DLD1 (cell line): ENCODE measurements around the gene TRIP13.
"Not testable (repeated sequence)": the region's sequence is repeated elsewhere in the genome, so short reads cannot be mapped to it uniquely, and the experiment has no call there.

Experiments used
- in situ Hi-C: cut with HindIII; loops from 2 replicates; pipeline ENCODE4 v1.10.0; 2017; ENCODE audit warnings: low sequenced_read_pairs

Gene TRIP13

DNA sequence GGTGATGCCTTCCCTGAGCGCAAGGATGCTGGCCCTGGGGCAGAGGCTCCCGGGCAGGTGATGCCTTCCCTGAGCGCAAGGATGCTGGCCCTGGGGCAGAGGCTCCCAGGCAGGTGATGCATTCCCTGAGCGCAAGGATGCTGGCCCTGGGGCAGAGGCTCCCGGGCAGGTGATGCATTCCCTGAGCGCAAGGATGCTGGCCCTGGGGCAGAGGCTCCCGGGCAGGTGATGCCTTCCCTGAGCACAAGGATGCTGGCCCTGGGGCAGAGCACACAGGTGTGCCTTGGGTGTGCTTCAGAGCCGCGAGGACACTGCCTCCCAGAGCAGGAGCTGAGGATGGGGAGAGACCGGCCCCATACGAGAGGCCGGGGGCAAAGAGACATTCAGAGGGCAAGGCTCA, 22.7 kb downstream of the TRIP13 start:
- in situ Hi-C loops: loop anchor here (25.0 kb wide), 1 partner anchor 247 kb away; no protein-coding TSS in a partner anchor

DNA sequence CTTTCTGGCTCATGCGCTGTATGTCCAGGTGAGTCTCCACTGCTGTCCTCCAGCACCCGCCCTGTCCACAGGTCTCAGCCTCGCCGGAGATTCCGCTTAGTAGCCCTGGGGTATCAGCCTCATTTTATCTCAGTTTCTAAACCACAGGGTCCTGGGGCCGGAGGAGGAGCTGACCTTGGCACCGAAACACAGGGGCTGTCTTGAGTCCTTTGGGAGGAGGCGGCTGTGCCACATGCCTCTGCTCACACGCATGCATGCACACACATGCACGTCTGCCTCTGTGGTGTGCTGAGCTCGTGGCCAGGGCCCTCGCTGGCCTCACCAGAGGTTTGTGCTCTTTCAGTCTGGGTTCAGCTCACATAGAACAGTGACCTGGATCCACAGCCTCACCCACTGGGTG, 23.3 kb downstream of the TRIP13 start:
- in situ Hi-C loops: loop anchor here (25.0 kb wide), 1 partner anchor 246 kb away; no protein-coding TSS in a partner anchor

DNA sequence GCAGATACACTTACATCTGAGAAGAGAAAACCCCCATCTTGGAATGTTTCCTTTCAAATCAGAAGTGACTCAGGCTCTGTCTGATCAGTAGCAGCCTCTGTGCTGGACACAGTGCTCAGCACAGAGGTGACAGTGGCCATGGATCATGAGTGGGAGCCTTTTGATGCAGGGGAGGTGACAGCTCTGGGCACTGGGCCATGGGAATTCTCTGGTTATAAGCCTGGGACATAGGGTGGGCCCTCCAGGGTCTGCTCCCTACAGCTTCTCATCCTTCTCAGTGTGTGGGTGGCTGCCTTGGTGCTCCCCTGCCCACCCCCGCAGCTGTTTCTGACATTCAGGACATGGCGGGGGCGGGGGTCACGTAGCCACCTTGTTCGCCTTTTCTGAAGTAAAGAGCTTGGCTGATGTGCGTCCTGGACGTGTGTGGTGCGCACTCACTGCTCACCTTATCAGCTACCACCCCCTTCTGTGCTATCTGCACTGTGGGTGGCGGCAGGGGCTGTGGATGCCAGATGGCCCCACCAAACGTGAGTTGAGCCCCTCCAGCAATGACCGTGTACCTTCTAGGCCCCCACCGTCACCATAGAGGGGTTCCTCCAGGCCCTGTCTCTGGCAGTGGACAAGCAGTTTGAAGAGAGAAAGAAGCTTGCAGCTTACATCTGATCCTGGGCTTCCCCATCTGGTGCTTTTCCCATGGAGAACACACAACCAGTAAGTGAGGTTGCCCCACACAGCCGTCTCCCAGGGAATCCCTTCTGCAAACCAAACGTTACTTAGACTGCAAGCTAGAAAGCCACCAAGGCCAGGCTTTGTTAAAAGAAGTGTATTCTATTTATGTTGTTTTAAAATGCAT, 24.0 kb downstream of the TRIP13 start:
- in situ Hi-C loops: loop anchor here (25.0 kb wide), 1 partner anchor 246 kb away; no protein-coding TSS in a partner anchor

DNA sequence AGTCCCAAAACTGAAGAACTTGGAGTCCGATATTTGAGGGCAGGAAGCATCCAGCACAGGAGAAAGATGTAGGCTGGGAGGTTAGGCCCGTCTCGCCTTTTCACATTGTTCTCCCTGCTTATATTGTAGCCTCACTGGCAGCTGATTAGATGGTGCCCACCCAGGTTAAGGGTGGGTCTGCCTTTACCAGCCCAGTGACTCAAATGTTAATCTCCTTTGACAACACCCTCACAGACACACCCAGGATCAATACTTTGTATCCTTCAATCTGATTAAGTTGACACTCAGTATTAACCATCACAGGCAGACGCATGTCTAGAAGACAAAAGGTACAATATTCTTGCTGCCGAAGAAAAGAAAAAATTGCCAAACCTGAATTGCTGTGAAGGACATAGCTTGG, 26.0 kb downstream of the TRIP13 start:
- in situ Hi-C loops: loop anchor here (25.0 kb wide), 1 partner anchor 244 kb away; no protein-coding TSS in a partner anchor

DNA sequence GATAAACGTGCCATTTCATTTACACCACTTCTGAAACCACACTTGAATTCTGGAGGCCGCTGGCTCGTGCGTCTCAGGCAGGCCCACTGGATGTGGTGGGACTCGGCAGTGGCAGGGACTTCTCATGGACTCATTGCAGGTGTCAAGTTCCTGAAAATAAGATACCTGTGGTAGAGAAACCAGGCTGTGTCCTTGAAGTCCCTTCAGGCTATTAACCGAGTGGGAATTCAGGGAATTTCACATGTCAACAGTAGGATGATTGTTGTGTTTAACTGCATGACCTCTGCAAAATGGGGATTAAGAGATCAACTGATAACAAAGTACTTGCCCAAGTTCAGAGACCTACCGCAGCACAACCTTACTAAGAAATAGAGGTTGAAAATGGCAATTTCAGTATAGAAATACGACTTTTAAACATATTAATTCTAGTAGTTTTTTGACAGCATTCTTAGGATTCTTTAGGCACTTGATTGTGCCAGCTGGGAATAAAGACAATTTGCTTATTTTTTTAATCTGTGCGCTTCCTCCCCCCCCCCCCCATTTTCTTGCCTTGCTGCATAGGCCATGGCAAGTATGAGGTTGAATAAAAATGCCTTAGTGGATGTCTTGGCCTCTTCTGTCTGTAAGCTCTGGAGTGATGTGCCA, 26.8 kb downstream of the TRIP13 start:
- in situ Hi-C loops: loop anchor here (25.0 kb wide), 1 partner anchor 243 kb away; no protein-coding TSS in a partner anchor

DNA sequence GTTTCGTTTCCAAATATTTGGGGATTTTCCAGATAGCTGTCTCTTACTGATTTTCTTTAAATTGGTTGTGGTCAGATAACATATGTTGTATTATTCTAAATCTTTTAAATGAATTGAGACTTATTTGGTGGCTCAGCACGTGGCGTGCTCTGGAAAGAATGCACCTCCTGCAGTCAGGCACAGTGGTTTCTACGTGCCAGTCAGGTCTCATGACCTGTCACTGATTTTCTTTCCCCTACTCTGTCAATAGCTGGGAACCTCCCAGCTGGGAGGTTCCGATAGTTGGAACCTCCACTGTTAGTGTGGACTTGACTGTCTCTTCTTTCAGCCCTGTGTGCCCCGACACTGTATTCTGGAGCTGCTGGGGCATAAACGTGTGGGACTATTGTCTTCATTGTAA, 27.6 kb downstream of the TRIP13 start:
- in situ Hi-C loops: loop anchor here (25.0 kb wide), 1 partner anchor 242 kb away; no protein-coding TSS in a partner anchor

DNA sequence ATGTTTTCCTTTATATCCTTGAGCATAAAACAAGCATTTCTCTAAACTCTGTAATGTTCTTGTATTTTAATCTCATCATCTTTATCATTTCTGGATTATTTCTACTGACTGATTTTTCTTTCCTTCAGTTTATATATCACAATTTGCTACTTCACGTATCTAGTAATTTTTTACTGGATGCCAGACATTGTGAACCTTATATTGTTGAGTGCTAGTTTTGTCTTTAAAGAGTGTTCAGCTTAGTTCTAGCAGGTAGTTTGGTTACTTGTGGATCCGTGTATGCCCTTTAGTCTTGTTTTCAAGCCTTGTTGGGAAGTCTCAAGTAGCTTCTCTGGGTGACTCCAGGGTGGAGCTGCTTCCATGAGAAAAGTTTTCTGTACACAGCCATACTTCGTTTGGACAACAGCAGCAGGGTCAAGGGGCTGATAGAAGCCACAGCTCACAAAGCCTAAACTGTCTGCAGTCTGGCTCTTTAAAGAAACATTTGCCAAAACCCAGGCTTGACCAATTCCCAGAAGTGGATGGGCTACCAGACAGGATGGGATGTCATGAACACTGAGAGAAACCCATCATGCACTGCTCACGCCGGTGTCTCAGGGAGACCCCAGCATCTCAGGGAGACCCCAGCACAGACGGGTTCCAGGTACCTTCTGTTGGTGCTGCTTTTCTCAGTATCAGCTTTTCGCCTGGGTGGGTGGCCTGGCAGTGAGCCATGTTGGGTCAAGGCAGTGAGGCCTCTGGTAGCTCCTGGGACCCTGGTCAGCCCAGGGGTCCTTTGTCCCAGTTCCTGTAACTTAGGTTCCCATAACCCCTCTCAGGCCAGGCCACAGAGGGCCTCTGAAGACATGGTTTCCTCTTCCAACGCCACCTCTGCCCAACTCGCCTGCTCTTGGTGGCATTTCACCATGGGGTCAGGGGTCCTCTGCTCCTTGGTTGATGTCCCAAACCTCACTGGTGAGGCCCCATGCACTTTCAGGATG, 29.1 kb downstream of the TRIP13 start:
- in situ Hi-C loops: loop anchor here (25.0 kb wide), 1 partner anchor 241 kb away; no protein-coding TSS in a partner anchor

DNA sequence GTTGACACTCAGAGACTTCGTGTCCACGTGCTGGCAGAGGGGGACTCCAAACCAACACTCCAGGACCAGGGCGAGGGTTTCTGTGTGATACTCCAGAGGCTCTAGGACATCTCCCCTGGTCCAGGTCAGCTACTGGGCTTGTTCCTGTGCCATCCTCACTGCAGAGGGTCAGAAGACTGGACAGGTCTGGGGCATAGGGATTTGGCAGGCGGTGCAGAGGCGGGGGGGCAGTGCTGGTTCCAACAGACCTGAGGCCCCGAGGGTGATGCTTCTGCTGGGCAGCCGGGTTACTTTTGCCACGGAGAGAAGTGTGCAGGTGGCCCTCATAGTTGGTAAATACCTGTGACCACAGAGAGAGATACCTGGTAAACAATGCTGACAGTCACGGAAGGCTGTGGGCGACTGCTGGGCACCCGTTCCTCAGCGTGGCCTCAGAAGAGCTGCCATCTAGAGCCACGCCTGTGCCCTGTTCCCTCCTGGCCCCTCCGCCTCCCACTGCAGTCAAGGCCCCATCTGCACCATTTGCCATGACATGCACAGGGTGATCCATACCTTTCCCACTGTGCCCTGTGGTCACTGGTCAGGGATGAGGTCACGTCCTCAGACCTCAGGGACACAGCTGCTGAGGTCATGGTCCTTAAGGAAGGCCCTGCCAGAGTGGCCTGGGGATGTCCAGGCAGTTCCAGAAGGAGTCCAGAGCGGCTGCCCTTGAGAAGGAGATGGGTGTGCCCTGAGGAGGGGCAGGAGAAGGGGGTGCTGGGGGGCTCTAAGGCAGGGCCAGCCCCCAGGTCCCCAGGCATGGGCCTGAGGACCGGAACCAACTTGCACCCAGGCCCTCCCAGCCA, 30.0 kb downstream of the TRIP13 start:
- in situ Hi-C loops: loop anchor here (25.0 kb wide), 1 partner anchor 240 kb away; no protein-coding TSS in a partner anchor

DNA sequence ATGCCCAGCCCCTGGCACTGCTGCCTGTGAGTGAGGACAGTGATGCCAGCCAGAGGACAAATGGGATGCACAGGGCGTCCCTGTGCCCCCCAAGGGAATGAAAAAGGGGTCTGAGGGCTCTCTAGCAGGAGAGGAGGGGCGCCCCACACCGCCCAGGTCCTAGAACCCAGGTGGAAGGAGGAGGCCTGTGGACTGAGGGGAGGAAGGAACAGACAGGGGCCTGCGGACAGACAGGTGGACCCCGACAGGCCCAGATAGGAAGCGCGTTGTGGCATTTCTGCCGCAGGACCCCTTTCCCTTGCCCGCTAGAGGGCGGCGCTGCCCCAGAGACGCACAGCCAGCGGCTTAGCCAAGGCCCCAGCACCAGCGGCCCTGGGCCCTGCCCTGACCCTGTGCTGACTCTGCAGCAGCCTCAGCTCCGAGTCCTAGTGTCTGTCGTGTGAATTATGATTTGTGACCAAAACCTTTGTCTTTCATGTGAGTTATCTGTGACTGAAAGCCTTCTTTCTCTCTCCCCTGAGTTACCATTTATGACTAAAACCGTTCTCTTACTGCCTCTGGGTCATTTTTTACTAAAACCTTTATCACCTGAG, 30.7 kb downstream of the TRIP13 start:
- in situ Hi-C loops: loop anchor here (25.0 kb wide), 1 partner anchor 239 kb away; no protein-coding TSS in a partner anchor

DNA sequence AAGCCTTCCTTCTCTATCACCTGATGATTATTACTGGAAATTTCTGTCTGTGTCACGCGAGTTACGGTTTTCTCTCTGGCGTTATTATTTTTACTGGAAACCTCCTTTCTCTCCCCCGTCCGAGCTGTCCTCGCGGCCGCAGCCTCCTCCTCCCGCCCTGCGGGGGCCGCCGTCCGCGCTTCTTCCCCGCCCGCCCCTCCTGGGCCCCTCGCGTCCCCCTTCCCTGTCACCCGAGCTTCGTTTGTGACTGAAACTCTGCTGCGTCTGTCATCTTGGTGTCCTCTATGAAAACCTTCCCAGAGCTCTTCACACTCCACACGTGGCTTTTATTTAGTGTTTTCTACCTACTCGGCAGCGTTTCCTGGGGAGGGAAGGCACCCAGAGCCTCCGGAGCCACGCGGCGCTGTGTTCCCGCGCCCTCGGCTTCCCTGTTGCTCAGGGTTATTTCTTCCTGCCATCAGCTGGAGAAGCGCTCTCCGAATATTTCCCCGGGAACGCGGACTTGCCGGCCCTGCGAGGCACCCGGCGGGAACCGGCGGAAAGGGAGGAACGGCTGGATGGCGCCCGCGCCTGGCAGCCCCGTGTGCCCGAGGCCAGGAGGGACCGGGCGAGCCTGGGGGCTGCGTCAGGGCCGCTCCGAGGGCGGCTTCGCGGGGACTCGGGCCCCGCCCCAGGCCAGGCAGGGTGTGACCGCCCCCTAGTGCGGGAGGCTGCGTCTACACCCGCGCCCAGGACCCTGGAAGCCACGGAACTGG, 33.9 kb downstream of the TRIP13 start:
- in situ Hi-C loops: no loop called here

DNA sequence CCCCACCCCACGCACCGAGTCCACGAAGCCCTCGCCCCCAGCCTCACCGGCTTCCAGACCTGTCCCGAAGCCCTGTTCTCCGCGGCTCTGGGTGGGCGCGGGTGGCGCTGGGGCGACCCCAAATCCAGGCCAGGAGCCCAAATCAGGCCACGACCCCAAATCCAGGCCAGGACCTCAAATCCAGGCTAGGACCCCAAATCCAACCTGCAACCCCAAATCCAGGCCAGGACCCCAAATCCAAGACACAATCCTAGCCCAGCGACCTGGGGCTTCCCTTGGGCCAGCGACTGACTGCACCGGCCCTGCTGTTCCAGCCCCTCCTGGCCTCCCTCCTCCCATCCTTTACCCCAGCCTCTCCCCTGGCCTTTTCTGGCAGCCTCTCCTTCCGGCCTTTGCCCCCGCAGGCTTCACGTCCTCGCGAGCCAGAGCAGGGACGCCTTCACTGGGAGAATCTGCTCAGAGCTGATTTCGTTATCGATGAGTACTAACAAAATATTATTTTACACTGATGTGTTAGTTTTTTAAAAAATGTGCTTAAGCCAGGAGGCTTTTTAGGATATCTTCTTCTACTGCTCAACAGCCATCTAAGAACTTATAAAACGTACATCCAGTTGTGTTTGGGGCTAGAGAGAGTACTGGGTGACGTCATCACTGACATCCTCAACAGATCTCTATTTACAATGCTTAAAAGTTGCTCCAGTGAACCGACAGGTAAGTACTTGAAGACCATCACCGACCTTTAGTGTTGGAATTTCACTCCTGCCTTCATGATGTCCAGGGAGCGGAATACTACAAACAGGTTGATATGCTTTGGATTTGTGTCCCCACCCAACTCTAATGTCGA, 34.7 kb downstream of the TRIP13 start:
- in situ Hi-C loops: no loop called here

DNA sequence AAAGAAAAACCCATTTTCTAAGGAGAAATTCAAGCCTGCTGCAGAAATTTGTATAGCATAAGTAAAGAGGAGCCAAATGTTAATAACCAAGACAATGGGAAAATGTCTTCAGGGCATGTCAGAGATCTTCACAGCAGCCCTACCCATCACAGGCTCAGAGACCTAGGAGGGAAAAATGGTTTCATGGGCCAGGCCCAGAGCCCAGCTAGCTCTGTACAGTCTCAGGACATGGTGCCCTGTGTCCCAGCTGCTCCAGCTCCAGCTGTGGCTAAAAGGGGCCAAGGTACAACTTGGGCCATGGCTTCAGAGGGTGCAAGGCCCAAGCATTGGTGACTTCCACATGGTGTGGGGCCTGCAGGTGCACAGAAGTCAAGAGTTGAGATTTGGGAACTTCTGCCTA, 36.5 kb downstream of the TRIP13 start:
- in situ Hi-C loops: not testable (repeated sequence)

DNA sequence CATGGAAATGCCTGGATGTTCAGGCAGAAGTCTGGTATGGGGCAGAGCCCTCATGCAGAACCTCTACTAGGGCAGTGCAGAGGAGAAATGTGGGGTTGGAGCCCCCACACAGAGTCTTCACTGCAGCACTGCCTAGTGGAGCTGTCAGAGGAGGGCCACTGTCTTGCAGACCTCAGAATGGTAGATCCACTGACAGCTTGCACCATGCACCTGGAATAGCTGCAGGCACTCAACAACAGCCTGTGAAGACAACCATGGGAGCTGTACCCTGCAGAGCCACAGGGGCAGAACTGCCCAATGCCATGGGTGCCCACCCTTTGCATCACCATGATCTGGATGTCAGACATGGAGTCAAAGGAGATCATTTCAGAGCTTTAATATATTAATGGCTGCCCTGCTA, 36.9 kb downstream of the TRIP13 start:
- in situ Hi-C loops: no loop called here

DNA sequence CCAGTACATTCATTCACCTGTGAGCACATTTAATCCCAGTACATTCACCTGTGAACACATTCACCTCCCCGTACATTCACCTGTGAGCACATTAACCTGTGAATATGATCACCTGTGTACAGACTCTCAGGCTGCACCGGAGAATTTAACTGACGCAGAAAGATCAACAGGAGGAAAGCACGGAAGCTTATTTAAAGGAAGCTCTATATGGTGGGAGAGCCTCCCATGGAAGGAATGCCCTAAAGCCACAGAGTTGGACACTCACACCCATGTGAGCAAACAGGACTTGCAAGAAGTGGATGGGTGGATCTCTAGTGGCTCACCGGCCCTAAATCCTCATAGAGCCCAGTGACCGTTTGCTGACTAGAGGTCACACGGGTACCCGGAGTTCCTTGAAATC, 38.2 kb downstream of the TRIP13 start:
- in situ Hi-C loops: no loop called here

DNA sequence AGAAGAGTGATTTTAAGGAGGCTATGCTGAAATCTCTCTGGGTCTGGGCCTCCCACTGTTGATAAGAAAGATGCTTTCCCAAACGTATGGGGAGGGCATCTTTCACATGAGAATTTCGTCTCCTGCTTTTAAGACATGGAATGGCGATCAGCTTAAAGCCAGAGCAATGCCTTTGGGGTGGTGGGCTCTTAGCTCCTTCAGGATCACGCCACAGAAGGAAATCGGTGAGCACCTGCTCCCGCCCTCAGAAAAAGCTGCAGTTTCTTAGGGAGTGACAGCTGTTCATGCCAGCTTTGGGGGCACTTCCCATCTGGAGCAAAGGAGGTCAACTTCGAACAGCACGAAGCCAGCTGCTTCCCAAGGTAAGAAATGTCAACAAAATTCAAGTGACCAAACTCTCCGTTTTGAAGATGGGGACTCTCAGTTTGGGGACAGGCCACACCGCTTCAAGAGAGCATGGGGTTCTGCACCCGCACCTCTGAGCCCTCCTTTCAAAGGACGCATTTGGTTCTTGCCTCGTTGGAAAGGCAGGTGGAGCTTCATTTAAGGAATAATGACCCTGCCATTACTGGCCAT, 39.0 kb downstream of the TRIP13 start:
- in situ Hi-C loops: no loop called here

DNA sequence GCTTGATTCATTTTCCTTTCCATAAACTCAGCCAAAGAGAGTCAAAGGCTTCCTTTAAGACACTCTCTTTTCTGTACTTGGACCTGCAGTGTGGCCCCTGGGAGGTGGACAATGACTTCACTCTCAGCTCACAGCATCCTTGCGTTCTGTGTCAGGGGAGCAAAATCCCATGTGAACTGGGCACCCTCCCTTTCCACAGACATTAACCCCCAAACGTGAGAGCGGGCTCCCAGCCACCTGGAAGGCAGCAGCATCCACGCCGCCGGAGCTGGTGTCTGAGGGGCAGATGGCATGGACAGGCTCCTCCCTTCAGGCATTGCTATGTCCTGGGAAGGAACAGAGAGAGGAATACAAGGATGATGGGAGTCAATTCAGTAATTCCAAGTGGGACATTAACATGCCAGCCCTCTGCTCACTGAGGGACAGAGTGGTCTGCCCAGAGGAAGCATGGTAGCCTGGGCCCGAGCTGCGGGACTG, 39.5 kb downstream of the TRIP13 start:
- in situ Hi-C loops: no loop called here

DNA sequence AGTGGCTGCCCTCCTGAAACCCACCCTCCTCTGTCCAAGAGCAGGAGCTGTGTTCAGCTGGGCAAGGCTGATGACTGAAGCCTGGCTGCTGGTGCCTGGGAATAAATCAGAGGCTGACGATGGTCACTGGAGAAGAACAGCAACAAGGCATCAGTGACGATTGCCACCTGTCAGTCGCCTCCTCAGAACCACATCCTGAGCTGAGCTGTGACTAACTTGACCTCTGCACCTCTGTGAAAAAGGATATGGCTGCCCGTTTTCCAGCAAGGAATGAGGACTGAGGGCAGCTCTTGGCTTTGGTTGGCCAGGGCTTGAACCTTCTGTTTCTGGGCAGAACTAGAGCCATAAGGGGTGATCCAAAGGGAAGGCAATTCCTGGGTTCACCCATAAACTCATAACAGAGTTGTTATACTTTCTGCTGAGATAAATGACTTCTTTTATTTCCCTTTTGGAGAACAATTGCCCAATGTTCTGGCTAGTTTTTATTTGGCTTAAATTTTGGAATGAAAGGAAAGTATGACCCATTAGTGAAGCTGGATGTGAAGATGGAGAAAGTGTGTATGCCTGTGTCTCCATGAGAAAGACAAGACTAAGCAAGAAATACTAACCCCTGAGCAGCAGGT, 40.1 kb downstream of the TRIP13 start:
- in situ Hi-C loops: no loop called here
